HG03565 (cell line): ENCODE results near the gene GFOD2.

Source experiments
- ATAC-seq: cut with Tn5 transposase; IDR thresholded peaks from one replicate; pipeline ENCODE4 v1.9.1; 2021; ENCODE audit warnings: mild to moderate bottlenecking, moderate library complexity; ENCODE audit not compliant: unreplicated experiment

GFOD2 gene

GRCh38 chr16:67733734-67734470, 14.8 kb upstream of the GFOD2 start:
- ATAC-seq, result no peak

GRCh38 chr16:67731753-67732095, 12.6 kb upstream of the GFOD2 start:
- no peak for ATAC-seq

GRCh38 chr16:67731071-67731752, 12.1 kb upstream of the GFOD2 start:
- no peak for ATAC-seq

GRCh38 chr16:67730326-67730725, 11.2 kb upstream of the GFOD2 start:
- ATAC-seq, result no peak

GRCh38 chr16:67729636-67730248, 10.6 kb upstream of the GFOD2 start:
- no peak for ATAC-seq

- no peak for ATAC-seq
Observed at GRCh38 chr16:67727521-67728485, 8.7 kb upstream of the GFOD2 start.

- ATAC-seq, result no peak
Observed at GRCh38 chr16:67726106-67727034, 7.3 kb upstream of the GFOD2 start.

GRCh38 chr16:67723911-67724305, 4.8 kb upstream of the GFOD2 start:
- ATAC-seq, result no peak

- ATAC-seq, result no peak
Observed at GRCh38 chr16:67723151-67723910, 4.2 kb upstream of the GFOD2 start.

GRCh38 chr16:67720236-67720635, 1.1 kb upstream of the GFOD2 start:
- no peak for ATAC-seq

GRCh38 chr16:67719778-67720144, 645 bp upstream of the GFOD2 start:
- ATAC-seq, result no peak

GRCh38 chr16:67718668-67719047, 458 bp downstream of the GFOD2 start:
- ATAC-seq, result no peak

GRCh38 chr16:67716097-67716496, 3.0 kb downstream of the GFOD2 start:
- no peak for ATAC-seq

- ATAC-seq, result no peak
Observed at GRCh38 chr16:67714522-67714921, 4.6 kb downstream of the GFOD2 start.

GRCh38 chr16:67713647-67714273, 5.4 kb downstream of the GFOD2 start:
- ATAC-seq, result no peak

GRCh38 chr16:67710607-67711006, 8.5 kb downstream of the GFOD2 start:
- no peak for ATAC-seq

- ATAC-seq, result no peak
Observed at GRCh38 chr16:67709050-67709449, 10.1 kb downstream of the GFOD2 start.

GRCh38 chr16:67708368-67708771, 10.7 kb downstream of the GFOD2 start:
- no peak for ATAC-seq

- no peak for ATAC-seq
Observed at GRCh38 chr16:67707790-67708189, 11.3 kb downstream of the GFOD2 start.
